K562 (cell line): ENCODE data around the gene PLA2G15. TPM values are rescaled to one million over a fixed set of nuclear protein-coding genes. Genes with fewer than 3 reads are reported as not detected.

Experiments used
- ATAC-seq: fragments of 200-7000 bp; cut with Tn5 transposase; 3 replicates; pipeline ENCODE4 v1.9.1; 2020; ENCODE audit warnings: moderate library complexity
- BruUV-seq: library from RNA; stranded (reverse); fragments of 400-500 nt; replicated peaks from 2 replicates; lab custom pipeline; 2021; lab: Mats Ljungman, UMichigan
- CTCF ChIA-PET: fragments of 300-600 bp; formaldehyde crosslinking; extraction: SDS; loops from one replicate; lab custom pipeline; 2021; ENCODE audit warnings: low intra/inter-chr PET ratio; lab: Yijun Ruan, JAX
- POLR2A ChIA-PET: fragments of 300-600, 350-650 bp; sonication (Branson Sonifier 250); formaldehyde crosslinking; extraction: SDS; loops from one replicate; lab custom pipeline; 2021; ENCODE audit warnings: antibody characterized with exemption, inconsistent platforms; lab: Yijun Ruan, JAX
- DNase-seq, 4 experiments: peaks; one replicate each; pipeline versions ENCODE4 v3.0.0 to v3.0.0-alpha.2; 2011 to 2018; ENCODE audit warnings: low spot score in 3 of 4, mixed read lengths in 3 of 4; ENCODE audit errors: extremely low read depth in 1 of 4
- FAIRE-seq: peaks from 2 replicates; lab custom pipeline; 2011; peaks lifted over from hg19 to GRCh38; lab: Jason Lieb, UNC
- H2AFZ ChIP-seq: 2 replicates; pipeline ENCODE4 v1.6.0; 2011; ENCODE audit warnings: low read depth, low read length, control low read depth, inconsistent platforms
- H3K27ac ChIP-seq: fragments of 200-600 bp; 3 replicates; pipeline ENCODE4 v1.8.0; 2011; ENCODE audit warnings: low read depth, mild to moderate bottlenecking, control low read depth, inconsistent platforms, low read length, moderate library complexity, mixed read lengths; ENCODE audit errors: extremely low read depth
- H3K27me3 ChIP-seq, 2 experiments: fragments of 300-600 bp in 1 of 2; 2 replicates in 1 of 2; 3 replicates in 1 of 2; pipeline versions ENCODE4 v1.6.0 to v1.8.0; 2011; ENCODE audit warnings: inconsistent platforms in 2 of 2, low read length in 2 of 2, mild to moderate bottlenecking in 1 of 2, mixed read lengths in 1 of 2, moderate library complexity in 1 of 2; ENCODE audit not compliant: control insufficient read depth in 2 of 2, insufficient read depth in 2 of 2
- H3K36me3 ChIP-seq: fragments of 300-600 bp; 3 replicates; pipeline ENCODE4 v1.8.0; 2011; ENCODE audit warnings: mild to moderate bottlenecking, low read length, inconsistent platforms; ENCODE audit not compliant: control insufficient read depth, insufficient read depth
- H3K4me1 ChIP-seq, 2 experiments: fragments of 200-600 bp in 1 of 2; replicated peaks in 1 of 2; 2 replicates in 1 of 2; 3 replicates in 1 of 2; pipeline versions ENCODE4 v1.5.1 to v1.8.0; 2011; ENCODE audit warnings: inconsistent platforms in 2 of 2, low read length in 2 of 2, mild to moderate bottlenecking in 1 of 2, mixed read lengths in 1 of 2, moderate library complexity in 1 of 2; ENCODE audit not compliant: control insufficient read depth in 2 of 2, insufficient read depth in 2 of 2
- H3K4me2 ChIP-seq: 2 replicates; pipeline ENCODE4 v1.6.1; 2011; ENCODE audit warnings: low read length, control low read depth, inconsistent platforms, mixed read lengths; ENCODE audit not compliant: insufficient read depth
- H3K4me3 ChIP-seq: fragments of 200-600 bp; sonication (generic), shearing (Covaris generic); 2 replicates; pipeline ENCODE4 v1.5.1; 2016; ENCODE audit warnings: control low read depth, inconsistent platforms
- H3K79me2 ChIP-seq: fragments of 200-600 bp; 3 replicates; pipeline ENCODE4 v1.8.0; 2011; ENCODE audit warnings: low read length, inconsistent platforms; ENCODE audit not compliant: control insufficient read depth, insufficient read depth
- H3K9ac ChIP-seq, 2 experiments: 2 replicates each; pipeline versions ENCODE4 v1.6.0 to v1.6.1; 2011; ENCODE audit warnings: low read depth in 2 of 2, low read length in 2 of 2, control low read depth in 1 of 2, inconsistent platforms in 1 of 2, mild to moderate bottlenecking in 1 of 2, mixed read lengths in 1 of 2; ENCODE audit not compliant: insufficient read depth in 1 of 2
- H3K9me1 ChIP-seq: one replicate; pipeline ENCODE4 v1.6.0; 2011; ENCODE audit warnings: inconsistent platforms, mild to moderate bottlenecking, low read length, moderate library complexity; ENCODE audit not compliant: control insufficient read depth, insufficient read depth
- H3K9me3 ChIP-seq: replicated peaks from 2 replicates; pipeline ENCODE4 v1.5.1; 2011; ENCODE audit warnings: low read depth, low read length, inconsistent platforms; ENCODE audit not compliant: control insufficient read depth, insufficient read depth
- H4K20me1 ChIP-seq: replicated peaks from 2 replicates; pipeline ENCODE4 v1.6.1; 2011; ENCODE audit warnings: low read length, inconsistent platforms, mixed read lengths; ENCODE audit not compliant: control insufficient read depth, insufficient read depth
- CSDE1 ChIP-seq, 2 experiments: fragments of 450-650 bp; IDR thresholded peaks; 2 replicates each; pipeline ENCODE4 v1.6.1; 2016; ENCODE audit warnings: mild to moderate bottlenecking in 1 of 2
- GTF2B ChIP-seq: IDR thresholded peaks from 2 replicates; pipeline ENCODE4 v1.6.1; 2011; ENCODE audit not compliant: insufficient read length; ENCODE audit errors: extremely low read depth
- MAFK ChIP-seq: IDR thresholded peaks from 2 replicates; pipeline ENCODE4 v1.6.1; 2011; ENCODE audit warnings: low read length, improper control_type of control experiment
- SMAD3 ChIP-seq: fragments of 450-650 bp; formaldehyde crosslinking; conservative IDR thresholded peaks from 2 replicates; pipeline ENCODE4 v1.4.0; 2020; ENCODE audit warnings: mild to moderate bottlenecking
- ZNF232 ChIP-seq: sonication (generic); formaldehyde crosslinking; IDR thresholded peaks from 2 replicates; pipeline ENCODE4 v1.8.0; 2022; ENCODE audit warnings: mild to moderate bottlenecking, missing genetic modification reagents
- ZNF398 ChIP-seq: fragments of 250-450 bp; sonication (Bioruptor Pico); IDR thresholded peaks from 2 replicates; pipeline ENCODE4 v1.8.0; 2021; ENCODE audit warnings: moderate library complexity, mild to moderate bottlenecking, inconsistent platforms
- WGBS: fragments of 100-300 bp; shearing (Covaris generic); methylation state at CpG from one replicate; pipeline ENCODE4 v1.1.6; 2016; ENCODE audit warnings: low coverage, mixed read lengths; ENCODE audit not compliant: insufficient coverage; ENCODE audit errors: missing lambda C conversion rate; 5-methylcytosine and 5-hydroxymethylcytosine counted together
- in situ Hi-C: fragments of 300-500 bp; cut with MboI; formaldehyde crosslinking; loops from 4 replicates; pipeline ENCODE4 v1.15.0; 2018; ENCODE audit warnings: inconsistent platforms, mixed read lengths
- intact Hi-C: fragments of 100-400 bp; cut with micrococcal nuclease; formaldehyde crosslinking; loops from 2 replicates; pipeline ENCODE4 v1.14.2; 2022
- polyA plus RNA-seq, 8 experiments: library from polyadenylated mRNA; depleted of rRNA in 4 of 8; stranded (reverse) in 5 of 8; unstranded in 3 of 8; fragments of >200 nt; fragmentation: Nextera tagmentation in 2 of 8; fragmentation: Illumina TruSeq in 1 of 8; extraction: Ambion mirVana in 2 of 8; extraction: Trizol in 1 of 8; gene quantifications; 2 replicates each; pipeline versions ENCODE4 v1.2.1 to v1.2.3, GENCODE V29; 2011 to 2014; ENCODE audit warnings: inconsistent platforms in 1 of 8, missing spikeins in 1 of 8
- total RNA-seq, 7 experiments: library from RNA; depleted of rRNA in 6 of 7; stranded (reverse); fragments of >200 nt in 6 of 7; fragmentation: Illumina TruSeq in 2 of 7; extraction: Trizol in 2 of 7; gene quantifications; 2 replicates each; pipeline versions ENCODE4 v1.2.1 to v1.2.3, GENCODE V29; 2011 to 2021; ENCODE audit warnings: low replicate concordance in 1 of 7

The PLA2G15 gene
- total and polyA plus RNA-seq, 9 of the 15 experiments (the other 6 are each of a cell fraction or from before 2014, with no cell fraction given), result 0.42 to 8.6 (median 4.8) TPM

- no peak overlapping the region for H3K4me2 ChIP-seq
- no peak overlapping the region for H2AFZ ChIP-seq
- 82% methylated on average over 4 of the region's 4 CpGs for WGBS
- no peaks in the 10 kb centered on the region for H3K27me3 ChIP-seq
- ATAC-seq, result no peak
- H3K4me3 ChIP-seq, result no peak overlapping the region
- no peaks in the 10 kb centered on the region; the same call in 1 of the 2 replicates for H4K20me1 ChIP-seq
- H3K4me1 ChIP-seq, result peaks cover 0 to 8% of the 10 kb centered on the region in 2 experiments; a peak in 2 of 5 replicates
- CTCF ChIA-PET, result no interaction called here
- in situ Hi-C loops (no loop called here), intact Hi-C loops (no loop called here)
- peaks cover 56% of the 10 kb centered on the region; the same call in 2 of the 3 replicates for H3K36me3 ChIP-seq
- no peak for DNase-seq
- POLR2A ChIA-PET, result interaction anchor here (0.6 to 2.3 kb wide), 4 partner anchors 11 to 352 kb away, joined by 3 to 8 read pairs (median 5); no protein-coding TSS in a partner anchor
- no peak for TF ChIP-seq ZNF398 (CRISPR knock-in tag)
- TF ChIP-seq GTF2B, result no peak
- no peak for TF ChIP-seq SMAD3 (CRISPR knock-in tag)
- no peak for TF ChIP-seq CSDE1 (IDR thresholded peaks at IDR 0.05)
- TF ChIP-seq MAFK, result no peak
- no peak for TF ChIP-seq ZNF232 (CRISPR knock-in tag)
- no peaks in the 10 kb centered on the region for H3K9me3 ChIP-seq
- FAIRE-seq, result no peak
- no peaks in the 10 kb centered on the region for H3K9me1 ChIP-seq
- peaks cover 42% of the 10 kb centered on the region for H3K79me2 ChIP-seq
- BruUV-seq, result no TSS peak
- no peak overlapping the region for H3K9ac ChIP-seq
- H3K27ac ChIP-seq, result no peak overlapping the region
Observed at GRCh38 chr16:68217506-68217905, 27.7 kb upstream of the PLA2G15 start.
